Limb (tissue), 2 donors: ENCODE results near the gene LRMDA.

Source experiments
- DNase-seq, 2 donors: peaks; one replicate each; pipeline ENCODE4 v3.0.0-alpha.2; 2016; ENCODE audit errors: extremely low spot score in 2 of 2

The LRMDA gene

DNA sequence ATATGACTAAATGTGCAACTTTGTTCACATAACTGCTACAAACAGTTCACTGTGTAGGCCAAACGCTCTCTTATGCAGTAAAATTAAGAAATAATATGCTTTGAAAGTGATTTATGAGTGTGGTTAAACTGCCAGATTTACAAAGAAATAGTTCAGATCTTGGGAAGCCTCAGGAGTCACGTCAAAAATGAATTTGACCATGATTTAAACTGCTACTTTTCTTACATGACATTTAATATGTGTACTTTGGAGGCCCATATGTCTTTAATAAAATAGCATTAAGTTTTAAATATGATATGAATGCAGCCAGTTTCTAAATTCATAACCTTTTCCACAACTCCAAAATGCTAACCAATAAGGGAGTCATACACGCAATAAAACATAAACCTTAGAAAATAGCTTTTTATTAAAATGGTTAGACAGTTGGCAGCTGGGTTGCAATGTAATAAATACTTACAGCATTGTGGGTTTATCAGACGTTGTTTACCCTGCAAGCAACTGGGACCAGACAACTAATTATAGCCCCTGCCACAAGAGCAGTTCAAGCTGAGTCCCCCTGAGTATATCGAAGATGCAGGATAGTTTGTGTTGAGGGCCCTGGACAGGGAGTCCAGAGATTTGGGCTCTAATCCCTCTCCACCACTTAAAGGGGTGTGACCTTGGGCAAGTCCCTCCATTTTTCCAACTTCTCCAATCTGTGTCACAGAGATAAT, 640.4 kb downstream of the LRMDA start:
- peak in 1 of 2 donors; percentile 84 for DNase-seq

GRCh38 chr10:76072384-76072783, 641.0 kb downstream of the LRMDA start:
- DNase-seq = no peak

- no peak for DNase-seq
These were observed 642.1 kb downstream of the LRMDA start for GRCh38 chr10:76073524-76073923.

DNA sequence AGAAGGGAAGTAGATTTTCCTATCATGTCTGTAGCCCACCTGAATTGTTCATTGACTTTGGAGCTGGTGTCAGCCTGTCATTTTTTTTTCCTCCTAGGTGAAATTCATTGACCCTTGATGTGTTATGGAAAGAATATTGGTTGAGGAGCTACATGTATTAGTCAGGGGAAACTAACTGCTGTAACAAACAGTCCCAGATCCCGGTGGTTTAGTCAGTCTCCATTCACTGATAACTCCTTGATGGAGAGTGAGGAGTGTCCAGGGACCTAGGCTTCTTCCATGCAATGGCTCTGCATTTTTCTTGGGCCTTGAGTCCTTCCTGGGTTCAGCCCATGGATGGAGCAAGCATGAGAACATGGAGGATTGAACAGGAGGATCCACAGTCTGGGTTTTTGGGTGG, 643.2 kb downstream of the LRMDA start:
- DNase-seq = no peak

DNA sequence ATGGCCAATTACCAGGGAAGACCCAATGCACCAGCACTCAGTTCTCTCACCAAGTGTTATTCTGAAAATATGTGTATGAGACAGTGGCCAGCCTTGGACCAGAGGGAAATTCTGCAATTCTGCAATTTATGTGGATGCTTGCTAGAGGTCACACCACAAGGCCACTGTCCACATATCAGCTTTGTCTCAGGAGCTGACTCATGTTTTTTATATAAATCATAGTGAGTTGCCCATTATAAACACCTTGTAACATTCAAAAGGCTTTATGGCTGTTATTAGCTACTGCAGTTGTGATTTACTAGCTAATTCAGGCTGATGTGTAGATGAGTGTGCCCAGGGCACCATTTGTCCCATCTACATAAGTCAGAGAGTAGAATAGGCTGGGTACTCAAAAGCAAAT, 649.0 kb downstream of the LRMDA start:
- DNase-seq = no peak

DNA sequence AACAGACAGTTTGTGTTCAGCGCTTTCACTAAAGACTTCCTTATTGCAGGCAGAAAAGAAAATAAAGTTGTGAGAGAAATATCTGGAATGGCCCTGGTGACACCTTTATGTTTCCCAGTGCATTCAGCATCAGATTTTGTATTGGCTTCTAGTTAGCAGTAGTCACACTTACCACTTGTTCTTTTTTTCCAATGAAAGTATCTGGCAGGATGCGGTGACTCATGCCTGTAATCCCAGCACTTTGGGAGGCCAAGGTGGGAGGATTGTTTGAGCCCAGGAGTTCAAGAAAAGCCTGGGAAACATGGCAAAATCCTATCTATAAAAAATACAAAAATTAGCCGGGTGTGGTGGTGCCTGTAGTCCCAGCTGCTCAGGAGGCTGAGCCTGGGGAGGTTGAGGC, 649.6 kb downstream of the LRMDA start:
- no peak for DNase-seq

DNA sequence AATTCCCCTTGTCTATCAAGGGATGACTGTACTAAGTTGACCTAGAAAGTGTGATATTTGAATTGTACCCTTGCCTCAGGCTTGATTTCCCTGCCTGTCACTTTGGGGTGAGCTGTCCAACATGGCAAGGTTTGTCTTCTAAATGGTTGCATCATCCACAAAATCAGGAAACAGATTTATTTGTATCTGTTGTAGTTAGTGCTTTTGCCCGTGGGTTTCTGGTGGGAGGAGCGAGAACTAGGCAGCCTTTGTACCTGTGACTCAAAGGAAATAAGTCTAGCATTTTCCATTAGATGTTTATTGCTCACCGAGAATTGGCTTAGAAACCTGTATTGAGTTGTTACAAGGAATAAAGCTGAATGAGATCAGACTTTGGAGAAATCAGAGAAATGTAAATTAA, 650.8 kb downstream of the LRMDA start:
- no peak for DNase-seq

DNA sequence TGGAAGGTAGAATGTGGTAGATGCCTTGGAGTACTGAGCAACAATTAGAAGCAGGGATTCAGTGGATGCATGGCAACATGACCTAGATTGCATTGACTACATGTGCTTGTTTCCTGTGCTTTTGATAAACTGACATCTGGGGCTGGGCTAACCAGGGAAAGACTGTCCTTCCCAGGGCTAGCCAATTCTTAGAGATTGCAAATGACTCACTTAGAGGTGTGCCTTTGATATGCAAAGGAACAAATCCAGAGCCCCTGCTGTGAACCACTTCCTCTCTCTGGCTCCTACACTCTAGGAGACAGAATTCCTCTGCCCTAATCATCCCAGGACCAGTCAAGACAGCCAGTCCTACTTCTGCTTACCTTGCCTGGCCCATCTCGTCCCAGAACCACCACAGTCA, 651.5 kb downstream of the LRMDA start:
- DNase-seq = no peak

GRCh38 chr10:76085002-76085816, 653.8 kb downstream of the LRMDA start:
- DNase-seq = peak; percentile 51 to 68

GRCh38 chr10:76085817-76086167, 654.4 kb downstream of the LRMDA start:
- DNase-seq = no peak

DNA sequence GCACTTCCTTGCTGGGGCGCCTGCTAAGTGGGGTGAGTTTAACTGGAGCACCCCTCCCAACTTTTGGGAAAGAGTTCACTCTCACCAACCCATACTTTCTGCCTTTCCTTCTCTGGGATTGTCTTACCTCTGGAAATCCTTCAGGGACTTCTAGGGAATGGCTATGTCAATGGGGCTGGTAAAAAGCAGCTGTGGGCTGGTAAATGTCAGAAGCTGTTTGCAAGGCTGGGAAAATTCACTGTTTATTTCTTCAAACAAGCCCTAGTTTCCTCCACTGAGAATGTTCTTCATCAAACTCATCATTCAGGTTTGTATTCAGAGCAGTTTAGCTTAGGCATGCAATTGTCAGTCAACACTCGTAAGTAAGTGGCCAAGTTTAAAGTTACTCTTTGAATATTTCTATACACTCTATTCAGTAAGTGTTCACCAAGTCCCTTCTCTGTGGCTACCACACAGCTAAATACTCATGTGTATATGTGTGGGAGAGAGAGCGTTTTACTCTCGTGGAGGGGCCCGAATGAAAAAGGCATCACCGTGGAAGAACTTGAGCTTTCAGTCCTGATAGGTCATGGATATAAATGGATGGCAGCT, 654.8 kb downstream of the LRMDA start:
- peak in 1 of 2 donors; percentile 33 for DNase-seq

DNA sequence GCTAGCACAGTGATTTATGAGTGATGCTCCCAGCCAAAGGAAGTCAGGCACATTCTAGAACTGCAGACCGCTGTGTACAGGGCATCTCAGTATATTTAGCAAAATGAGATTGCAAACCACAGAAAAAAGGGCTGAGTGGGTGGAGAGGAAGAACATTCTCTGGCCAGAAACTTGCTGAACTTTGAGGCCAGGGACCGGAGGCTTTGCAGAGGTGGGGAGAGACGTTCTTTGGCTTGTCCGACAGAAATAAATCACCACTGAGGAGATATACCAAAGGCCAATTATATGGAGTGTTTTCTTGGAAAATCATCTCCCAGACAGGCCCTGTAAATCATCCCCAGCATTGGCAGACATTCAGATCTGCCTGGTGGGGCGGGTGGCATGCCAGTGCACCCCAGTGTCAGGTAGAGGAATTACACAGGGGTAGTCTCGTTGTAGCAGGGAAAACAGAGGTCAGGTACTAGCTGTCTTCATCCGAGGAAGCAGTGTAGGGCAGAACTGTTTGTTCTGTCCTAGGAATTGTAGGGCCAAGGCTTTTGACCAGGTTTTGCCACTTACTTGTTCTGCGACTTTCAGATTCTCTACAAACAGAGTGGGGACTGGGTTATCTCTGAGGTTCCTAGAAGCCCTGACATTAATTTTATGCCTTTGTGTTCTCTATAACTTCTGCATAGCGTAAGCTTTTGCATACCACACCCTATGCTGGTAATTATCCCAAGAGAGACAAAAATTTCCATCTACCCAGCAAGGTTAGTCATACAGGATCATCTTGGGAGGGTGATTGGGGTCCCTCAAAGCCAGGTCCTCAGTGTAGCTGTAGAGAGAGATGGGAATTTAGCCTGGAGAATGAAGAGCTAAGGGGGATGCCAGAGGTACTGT, 655.6 kb downstream of the LRMDA start:
- peak; percentile 66 to 79 for DNase-seq

DNA sequence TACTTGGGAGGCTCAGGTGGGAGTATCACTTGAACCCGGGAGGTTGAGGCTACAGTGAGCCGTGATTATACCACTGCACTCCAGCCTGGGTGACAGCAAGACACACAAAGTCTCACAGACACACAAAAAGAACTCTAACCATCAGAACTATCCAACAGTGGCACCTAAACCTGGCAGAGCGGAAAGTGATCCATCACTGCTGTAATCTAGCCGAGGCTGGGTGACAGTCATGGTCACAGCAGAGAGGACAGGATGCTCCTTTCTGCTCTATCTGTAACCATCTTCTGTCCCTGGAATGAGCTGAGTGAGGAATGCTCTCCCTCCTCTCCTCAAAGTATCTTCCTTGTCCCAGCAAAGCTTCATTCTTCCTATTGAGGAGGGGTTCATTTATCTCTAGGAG, 656.6 kb downstream of the LRMDA start:
- DNase-seq = no peak

GRCh38 chr10:76088980-76089379, 657.6 kb downstream of the LRMDA start:
- no peak for DNase-seq

- DNase-seq = no peak
These were observed 658.2 kb downstream of the LRMDA start for GRCh38 chr10:76089556-76090180.

GRCh38 chr10:76091926-76092325, 660.5 kb downstream of the LRMDA start:
- no peak for DNase-seq

DNA sequence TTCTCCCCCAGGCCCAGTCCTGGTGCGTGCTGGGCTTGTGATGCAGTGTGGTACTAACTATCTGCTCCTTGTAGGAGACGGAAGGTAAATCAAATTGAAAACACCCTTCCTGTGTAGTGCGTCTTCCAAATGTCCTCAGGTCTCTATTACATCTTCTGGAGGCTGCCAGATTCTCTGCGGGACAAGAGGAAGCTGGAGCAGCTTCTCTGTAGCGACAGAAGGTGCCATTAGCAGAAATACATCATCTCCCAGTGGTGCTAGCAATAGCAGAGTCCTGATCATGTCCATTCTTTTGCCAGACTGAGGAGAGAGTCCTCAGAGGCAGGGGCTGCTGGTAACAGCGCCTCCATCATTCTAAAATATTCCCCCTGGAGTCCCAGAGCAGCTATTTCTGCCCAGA, 675.2 kb downstream of the LRMDA start:
- DNase-seq = no peak

DNA sequence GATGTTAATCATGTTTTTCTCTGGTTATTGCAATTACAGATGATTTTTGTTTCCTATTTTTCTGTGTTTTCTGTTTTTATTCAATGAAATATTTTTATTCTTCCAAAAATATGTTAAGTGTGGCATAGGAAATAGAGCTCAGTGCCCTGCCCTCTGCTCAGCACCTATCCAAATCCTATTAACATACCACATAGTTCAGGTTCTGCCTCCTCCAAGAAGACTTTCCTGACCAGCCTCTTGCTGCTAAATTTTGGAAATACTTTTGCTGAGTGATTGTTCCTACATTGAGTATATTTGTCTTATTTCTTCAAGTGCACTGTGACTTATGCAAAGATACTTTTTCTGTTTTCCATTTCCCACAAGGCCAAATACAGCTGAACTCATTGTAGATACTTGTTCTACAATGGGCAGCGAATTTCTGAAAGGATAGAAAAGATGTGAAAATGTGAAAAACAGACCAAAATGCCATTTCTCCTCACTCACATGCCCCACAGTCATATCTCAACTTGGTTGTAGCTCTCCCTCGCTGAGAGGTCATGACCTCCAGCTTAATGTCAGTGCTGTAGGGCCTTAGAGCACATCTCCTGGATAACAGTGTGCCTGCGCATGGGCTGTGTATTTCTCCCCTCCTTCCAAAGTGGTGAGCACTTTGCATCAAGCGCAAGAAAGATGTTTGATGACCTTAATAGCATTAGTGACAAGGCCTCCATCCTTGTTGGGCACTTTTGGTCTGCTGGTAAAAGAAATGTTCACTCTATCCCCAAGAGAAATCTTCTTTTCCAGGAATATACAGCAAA, 677.3 kb downstream of the LRMDA start:
- DNase-seq = no peak

- no peak for DNase-seq
These were observed 680.0 kb downstream of the LRMDA start for GRCh38 chr10:76111404-76111803.
